Activated T-cell treated with anti-CD3 and anti-CD28 coated beads, Interleukin-2, amount 50 U/mL, for 72 hours (primary cell): ENCODE data around the gene SLC6A6. TPM values are rescaled to one million over a fixed set of nuclear protein-coding genes. Genes with fewer than 3 reads are reported as not detected.

Source experiments
- ATAC-seq, 2 donors: fragments of 150-1000 bp; cut with Tn5 transposase; replicated peaks in 1 of 2; 2 replicates each; pipeline ENCODE4 v1.10.0; 2021; ENCODE audit warnings: moderate library complexity in 2 of 2, mild to moderate bottlenecking in 1 of 2
- DNase-seq, 2 donors: peaks; one replicate each; pipeline ENCODE4 v3.0.0; 2021 to 2022; ENCODE audit warnings: mixed read lengths in 1 of 2
- H3K27ac Mint-ChIP-seq: one replicate; pipeline ENCODE4 v1.8.0; 2022; ENCODE audit warnings: mild to moderate bottlenecking, moderate library complexity, mixed read lengths
- H3K27me3 Mint-ChIP-seq: one replicate; pipeline ENCODE4 v1.8.0; 2022; ENCODE audit warnings: low read depth, mixed read lengths
- H3K36me3 Mint-ChIP-seq, 2 donors: one replicate each; pipeline ENCODE4 v1.8.0; 2022; ENCODE audit warnings: mixed read lengths in 2 of 2, mild to moderate bottlenecking in 1 of 2; ENCODE audit not compliant: insufficient read depth in 2 of 2
- H3K4me1 Mint-ChIP-seq: one replicate; pipeline ENCODE4 v1.8.0; 2022; ENCODE audit warnings: low read depth, mixed read lengths
- H3K4me3 Mint-ChIP-seq, 2 donors: one replicate each; pipeline ENCODE4 v1.8.0; 2022; ENCODE audit warnings: mild to moderate bottlenecking in 2 of 2, mixed read lengths in 2 of 2, moderate library complexity in 2 of 2
- H3K9me3 Mint-ChIP-seq, 2 donors: one replicate each; pipeline ENCODE4 v1.8.0; 2022; ENCODE audit warnings: mixed read lengths in 2 of 2
- total RNA-seq, 2 donors: library from RNA; stranded (reverse); gene quantifications; one replicate each; pipeline ENCODE4 v1.2.3, GENCODE V29; 2022

The SLC6A6 gene
- total RNA-seq, 2 donors from 2014 or later, result 35.4 to 39.2 TPM

DNA sequence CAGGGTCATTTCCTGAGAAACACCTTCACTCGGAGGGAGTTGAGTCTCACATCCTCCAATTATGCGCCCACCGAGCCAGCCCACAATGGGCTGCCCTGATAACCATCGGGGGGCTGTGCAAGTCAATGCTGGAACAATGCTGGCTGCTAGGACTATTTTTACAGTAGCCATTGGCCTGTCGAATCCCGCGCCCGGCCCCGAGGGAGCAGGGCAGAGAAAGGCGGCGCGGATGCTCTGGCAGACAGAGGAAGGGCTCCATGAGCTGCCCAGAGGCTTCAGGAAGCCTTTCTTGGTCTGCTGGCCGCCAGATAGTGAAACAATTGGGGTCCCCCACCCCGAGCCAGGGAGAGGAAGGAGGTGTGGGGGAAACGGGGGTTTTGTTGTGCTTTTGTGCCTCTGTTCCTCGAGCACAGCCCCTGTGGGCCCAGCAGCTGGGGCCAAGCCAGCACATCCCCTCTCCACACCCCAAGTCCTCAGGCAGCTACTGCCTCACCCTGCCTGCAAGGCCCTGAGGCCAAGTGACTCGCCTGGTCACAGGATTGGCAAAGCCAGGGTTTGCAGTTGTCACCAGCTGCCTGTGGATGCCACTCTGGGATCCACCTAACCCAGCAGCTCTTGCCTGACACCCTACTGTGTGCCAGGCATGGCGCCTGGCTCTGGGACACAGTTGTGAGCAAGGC is 39.0 kb downstream of the SLC6A6 start:
- ATAC-seq (no peak), DNase-seq (no peak)
- H3K36me3 Mint-ChIP-seq, result peaks cover 9% of the 10 kb centered on the region in 2 donors
- no peaks in the 10 kb centered on the region for H3K9me3 Mint-ChIP-seq
- peaks cover 20% of the 10 kb centered on the region for H3K4me1 Mint-ChIP-seq
- H3K27me3 Mint-ChIP-seq, result no peaks in the 10 kb centered on the region
- H3K27ac Mint-ChIP-seq, result no peak overlapping the region
- no peak overlapping the region for H3K4me3 Mint-ChIP-seq

DNA sequence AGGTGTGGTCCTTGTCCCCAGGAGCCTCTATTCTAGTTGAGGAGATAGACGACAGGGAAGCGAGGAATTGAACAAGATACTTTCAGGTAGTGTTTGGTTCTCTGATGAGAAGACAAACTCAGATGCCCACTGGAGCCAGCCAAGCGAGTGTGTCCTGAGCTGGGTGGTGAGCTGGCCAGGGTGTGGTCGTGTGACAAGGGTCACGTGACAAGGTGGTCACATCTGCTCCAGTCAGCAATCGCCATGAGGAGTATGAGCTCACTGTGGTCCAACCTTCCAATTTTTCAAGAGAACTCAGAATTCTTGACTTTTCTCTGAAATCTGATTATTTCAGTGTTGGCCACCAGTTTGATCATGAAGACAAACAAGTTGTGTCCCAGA is 39.5 kb downstream of the SLC6A6 start:
- Mint-ChIP-seq H3K4me1 (peaks cover 20% of the 10 kb centered on the region), H3K9me3 (no peaks in the 10 kb centered on the region), H3K4me3 (no peak overlapping the region), H3K27ac (no peak overlapping the region), H3K27me3 (no peaks in the 10 kb centered on the region), H3K36me3 (peaks cover 11 to 13% of the 10 kb centered on the region in 2 donors)
- ATAC-seq (peak in 1 of 2 donors; percentile 13), DNase-seq (no peak)

DNA sequence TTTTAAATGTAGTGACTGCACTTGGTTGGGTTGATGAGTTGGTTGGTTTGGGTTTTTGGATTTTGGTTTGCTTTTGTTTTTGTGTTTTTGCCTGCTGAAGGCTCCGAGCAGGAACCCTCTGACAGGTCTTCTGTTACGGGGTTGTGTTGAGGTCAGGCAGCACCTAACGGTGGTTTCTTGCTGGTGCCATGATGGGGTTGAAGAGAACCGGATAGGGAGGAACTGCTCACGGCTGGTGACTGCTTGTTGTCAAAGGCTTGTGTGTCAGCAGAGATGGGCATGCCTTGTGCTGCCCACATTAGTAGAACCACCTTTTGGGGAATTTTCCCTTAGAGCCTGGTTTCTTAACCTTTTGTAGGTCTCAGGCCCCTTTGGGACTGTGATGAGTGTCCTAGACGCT is 42.0 kb downstream of the SLC6A6 start:
- no peak overlapping the region for H3K4me3 Mint-ChIP-seq
- H3K27me3 Mint-ChIP-seq, result no peaks in the 10 kb centered on the region
- no peaks in the 10 kb centered on the region for H3K9me3 Mint-ChIP-seq
- no peak for ATAC-seq
- peak overlapping the region; percentile 14 for H3K27ac Mint-ChIP-seq
- no peak for DNase-seq
- peaks cover 18 to 30% of the 10 kb centered on the region in 2 donors for H3K36me3 Mint-ChIP-seq
- peaks cover 21% of the 10 kb centered on the region for H3K4me1 Mint-ChIP-seq

DNA sequence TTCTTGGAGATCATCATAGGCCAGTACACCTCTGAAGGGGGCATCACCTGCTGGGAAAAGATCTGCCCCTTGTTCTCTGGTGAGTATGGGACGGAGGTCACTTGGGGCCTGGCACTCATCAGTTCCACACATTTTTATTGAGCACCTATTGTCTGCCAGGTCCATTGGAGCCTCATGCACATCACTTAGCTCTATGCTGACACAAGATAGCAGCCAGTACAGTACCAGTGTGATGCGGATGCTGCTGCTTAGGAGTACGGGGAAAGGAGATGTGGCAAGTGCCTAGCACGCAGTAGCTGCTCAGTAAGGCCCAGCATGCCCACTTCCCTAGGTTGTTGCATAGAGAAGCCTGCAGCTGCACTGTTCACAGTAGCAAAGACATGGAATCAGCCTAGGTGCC is 43.4 kb downstream of the SLC6A6 start:
- Mint-ChIP-seq H3K9me3 (no peaks in the 10 kb centered on the region), H3K4me3 (no peak overlapping the region), H3K36me3 (peaks cover 18 to 30% of the 10 kb centered on the region in 2 donors), H3K27me3 (no peaks in the 10 kb centered on the region), H3K4me1 (peaks cover 10% of the 10 kb centered on the region), H3K27ac (no peak overlapping the region)
- ATAC-seq (no peak), DNase-seq (no peak)

DNA sequence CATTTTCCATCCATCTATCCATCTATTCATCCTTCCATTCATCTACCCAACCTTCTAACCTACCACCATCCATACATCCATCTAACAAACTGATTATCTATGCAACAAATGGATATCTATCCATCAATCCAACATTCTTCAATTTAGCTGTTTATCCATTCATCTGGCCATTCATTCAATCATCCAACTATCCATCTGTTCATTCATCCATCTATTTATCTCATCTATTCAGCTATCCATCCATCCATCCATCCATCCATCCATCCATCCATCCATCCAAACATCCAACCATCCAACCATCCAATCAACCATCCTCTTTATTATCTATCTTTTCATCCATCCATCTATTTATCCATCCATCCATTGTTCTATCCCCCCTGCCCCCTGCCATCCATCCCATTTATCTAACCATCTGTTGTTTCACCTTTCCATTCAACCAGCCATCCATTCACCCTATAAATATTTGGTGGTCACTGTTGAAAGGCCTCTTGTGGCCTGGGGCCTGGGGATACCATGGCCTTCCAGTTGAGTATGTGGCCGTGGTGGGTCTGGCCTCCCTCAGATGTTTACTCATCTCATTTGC is 44.7 kb downstream of the SLC6A6 start:
- no peak for DNase-seq
- no peaks in the 10 kb centered on the region for H3K9me3 Mint-ChIP-seq
- no peaks in the 10 kb centered on the region for H3K27me3 Mint-ChIP-seq
- no peak overlapping the region for H3K27ac Mint-ChIP-seq
- H3K4me3 Mint-ChIP-seq, result no peak overlapping the region
- ATAC-seq, result no peak
- H3K36me3 Mint-ChIP-seq, result peaks cover 22 to 33% of the 10 kb centered on the region in 2 donors
- peaks cover 10% of the 10 kb centered on the region for H3K4me1 Mint-ChIP-seq

DNA sequence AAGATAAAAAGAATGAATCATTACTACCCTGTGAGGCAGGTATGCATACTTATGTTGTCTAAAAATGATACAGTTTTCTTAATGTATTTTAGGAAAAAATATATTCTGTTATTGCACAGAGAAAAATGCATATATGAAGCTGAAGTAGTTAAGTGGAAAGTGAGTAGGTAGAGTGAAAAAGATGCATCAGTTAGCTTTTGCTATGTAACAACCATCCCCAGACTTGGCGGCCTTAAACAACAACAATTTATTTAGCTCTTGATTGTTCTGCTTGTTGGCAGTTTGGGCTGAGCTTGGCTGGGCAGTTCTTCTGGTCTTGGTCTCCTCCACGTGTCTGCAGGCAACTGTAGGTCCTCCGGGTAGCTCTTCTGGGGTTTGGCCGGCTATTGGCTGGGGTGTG is 45.7 kb downstream of the SLC6A6 start:
- DNase-seq, result no peak
- Mint-ChIP-seq H3K27ac (peak overlapping the region; percentile 48), H3K9me3 (no peaks in the 10 kb centered on the region), H3K4me1 (peaks cover 10% of the 10 kb centered on the region), H3K27me3 (no peaks in the 10 kb centered on the region), H3K4me3 (no peak overlapping the region), H3K36me3 (peaks cover 22 to 33% of the 10 kb centered on the region in 2 donors)
- no peak for ATAC-seq

DNA sequence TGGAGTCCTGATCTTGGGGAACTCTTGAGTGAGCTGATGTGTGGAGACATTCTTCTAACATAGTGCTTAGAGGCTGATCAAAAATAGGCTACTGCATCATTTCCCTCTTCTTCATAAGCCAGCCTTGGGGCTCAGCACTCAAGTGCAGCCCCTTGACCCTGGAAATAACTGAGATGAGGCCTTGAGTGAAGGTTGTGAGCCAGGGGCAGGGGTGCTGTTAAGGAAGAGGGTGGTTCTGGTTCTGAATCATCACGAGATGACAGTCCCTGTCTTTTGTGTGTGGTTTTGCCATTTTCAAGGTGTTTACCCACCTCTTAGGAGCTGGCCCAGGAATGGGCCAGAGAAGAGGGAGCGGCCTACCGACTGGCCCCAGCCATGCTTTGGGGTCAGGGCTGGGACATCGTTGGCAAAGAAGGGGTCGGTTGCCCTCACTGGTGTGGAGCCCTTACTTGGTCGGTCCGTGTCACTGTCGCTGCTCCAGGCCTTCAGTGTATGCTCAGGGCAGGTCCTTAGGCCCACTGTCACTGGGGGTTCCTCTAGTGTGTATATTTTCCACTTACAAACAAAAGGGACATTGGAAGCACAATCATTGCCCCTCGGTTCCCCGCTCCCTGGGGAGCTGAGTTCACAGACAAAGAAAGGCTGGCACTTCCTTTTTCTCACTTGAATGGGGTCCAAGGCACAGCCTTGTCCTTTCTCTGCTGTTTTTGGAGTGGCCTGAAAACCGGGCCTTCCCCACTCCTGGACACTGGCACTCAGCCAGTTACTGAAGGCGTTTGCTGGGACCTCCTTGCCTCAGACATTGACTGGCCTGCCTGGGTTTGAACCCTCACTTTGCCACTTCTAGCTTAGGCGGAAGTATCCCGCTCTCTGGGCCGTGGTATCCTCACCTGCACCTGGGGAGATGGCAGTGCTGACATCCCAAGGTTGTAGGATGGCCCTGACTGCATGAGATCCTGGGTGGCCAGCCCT is 46.6 kb downstream of the SLC6A6 start:
- Mint-ChIP-seq H3K36me3 (peaks cover 22 to 33% of the 10 kb centered on the region in 2 donors), H3K27ac (peak overlapping the region; percentile 52), H3K4me3 (no peak overlapping the region), H3K9me3 (no peaks in the 10 kb centered on the region), H3K27me3 (no peaks in the 10 kb centered on the region), H3K4me1 (peaks cover 10% of the 10 kb centered on the region)
- DNase-seq (no peak), ATAC-seq (peak; percentile 13 to 44)

DNA sequence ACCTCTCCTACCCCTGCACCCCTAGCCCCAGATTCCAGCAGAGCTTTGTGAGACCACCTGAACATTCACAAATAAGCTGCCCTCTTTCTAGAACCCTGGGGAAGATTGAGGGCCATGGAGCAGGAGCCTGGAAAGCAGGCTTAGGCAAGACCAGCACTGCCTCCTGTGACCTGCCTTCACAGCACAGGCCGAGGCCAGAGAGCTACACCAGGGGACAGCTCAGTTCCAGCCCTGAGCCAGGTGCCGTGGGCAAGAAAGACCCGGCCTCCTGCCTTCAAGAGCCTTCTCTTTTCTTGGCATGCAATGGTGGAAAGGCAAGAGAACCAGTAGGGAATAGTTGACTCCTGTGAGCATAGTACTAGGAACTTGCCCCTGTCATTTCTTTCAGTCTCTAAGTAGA is 48.1 kb downstream of the SLC6A6 start:
- no peak overlapping the region for H3K4me3 Mint-ChIP-seq
- H3K4me1 Mint-ChIP-seq, result peaks cover 10% of the 10 kb centered on the region
- no peak overlapping the region for H3K27ac Mint-ChIP-seq
- ATAC-seq (no peak), DNase-seq (no peak)
- H3K36me3 Mint-ChIP-seq, result peaks cover 21 to 30% of the 10 kb centered on the region in 2 donors
- H3K9me3 Mint-ChIP-seq, result no peaks in the 10 kb centered on the region
- no peaks in the 10 kb centered on the region for H3K27me3 Mint-ChIP-seq

DNA sequence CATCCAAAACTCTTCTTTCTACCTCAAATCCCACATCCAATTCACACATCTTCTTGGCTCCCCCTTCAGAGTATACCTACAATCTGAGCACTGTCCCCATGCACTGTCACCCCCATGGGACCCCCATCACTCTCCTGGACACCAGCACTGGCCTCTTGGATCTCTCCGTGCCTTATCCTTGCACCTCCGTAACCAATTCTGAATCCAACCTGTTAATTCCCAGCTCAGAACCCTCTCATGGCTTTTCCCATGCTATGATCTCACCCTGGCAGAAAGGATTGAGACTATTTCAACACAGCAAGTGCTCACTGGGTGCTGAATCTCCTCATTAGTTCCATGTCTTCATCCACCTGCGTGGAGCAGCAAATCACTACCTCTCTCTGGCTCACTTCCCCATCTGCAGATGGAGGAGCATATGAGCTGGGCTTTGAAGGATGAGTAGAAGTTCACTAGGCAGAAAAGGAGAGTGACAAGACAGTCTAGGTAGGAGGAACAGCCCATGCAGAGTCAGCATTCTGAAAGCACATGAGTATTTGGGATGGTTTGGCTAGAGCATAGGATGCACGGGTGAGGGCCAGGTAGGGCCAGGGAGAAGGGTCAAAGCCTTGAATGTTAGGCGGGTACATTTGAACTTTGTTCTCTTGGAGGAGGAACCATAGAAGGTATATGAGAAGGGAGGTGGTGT is 48.7 kb downstream of the SLC6A6 start:
- H3K27ac Mint-ChIP-seq, result peak overlapping the region; percentile 24
- no peaks in the 10 kb centered on the region for H3K9me3 Mint-ChIP-seq
- H3K36me3 Mint-ChIP-seq, result peaks cover 15 to 25% of the 10 kb centered on the region in 2 donors

DNA sequence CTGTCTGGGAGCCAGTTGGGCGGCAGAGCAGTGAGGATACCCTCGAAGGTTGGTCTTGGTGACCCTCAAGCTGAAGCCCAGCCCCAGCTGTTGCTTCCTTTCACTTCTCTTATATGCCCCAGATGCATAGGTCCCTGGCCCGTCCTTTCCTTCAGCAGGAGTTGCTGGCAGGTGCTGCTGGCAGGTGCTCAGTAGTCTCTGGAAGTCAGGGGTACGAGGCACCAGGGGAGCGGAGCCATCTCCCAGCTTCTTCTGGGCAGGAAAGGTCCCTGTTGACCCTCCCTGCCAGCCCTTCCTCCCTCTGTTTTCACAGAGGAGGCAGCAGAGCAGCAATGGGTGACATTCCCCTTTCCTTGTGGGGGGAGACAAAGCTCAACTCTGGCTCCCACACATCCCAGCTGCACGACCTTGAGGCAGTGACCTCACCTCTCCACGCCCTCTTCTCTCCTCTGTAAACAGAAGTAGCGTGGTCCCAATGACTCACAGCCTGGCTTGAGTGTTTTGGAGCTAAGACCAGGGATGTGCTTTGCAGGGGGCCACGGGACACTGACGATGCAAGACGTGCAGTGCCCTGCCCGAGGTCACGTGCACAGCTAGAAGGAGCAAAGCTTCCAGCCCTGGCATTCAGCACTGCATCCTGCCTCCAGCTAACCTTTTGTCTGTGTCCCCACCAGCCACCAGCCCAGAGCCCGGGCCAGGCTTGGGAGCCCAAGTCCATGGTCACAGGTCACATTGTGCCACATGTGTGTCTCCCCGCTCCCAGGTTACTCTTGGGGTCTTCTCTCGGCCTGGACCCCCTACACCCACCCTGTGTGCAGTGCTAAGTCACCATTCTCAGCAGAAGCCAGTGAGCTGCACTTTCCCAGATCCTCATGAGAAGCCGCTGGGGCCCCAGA is 49.7 kb downstream of the SLC6A6 start:
- ATAC-seq, result no peak
- Mint-ChIP-seq H3K36me3 (peaks cover 9 to 19% of the 10 kb centered on the region in 2 donors), H3K9me3 (no peaks in the 10 kb centered on the region), H3K4me1 (peaks cover 10% of the 10 kb centered on the region), H3K27me3 (no peaks in the 10 kb centered on the region), H3K27ac (no peak overlapping the region), H3K4me3 (no peak overlapping the region)
- no peak for DNase-seq

More for the DNA sequence above, 48.7 kb downstream of the SLC6A6 start:
- Mint-ChIP-seq H3K27me3 (no peaks in the 10 kb centered on the region), H3K4me1 (peaks cover 10% of the 10 kb centered on the region), H3K4me3 (no peak overlapping the region)
- no peak for DNase-seq
- no peak for ATAC-seq

DNA sequence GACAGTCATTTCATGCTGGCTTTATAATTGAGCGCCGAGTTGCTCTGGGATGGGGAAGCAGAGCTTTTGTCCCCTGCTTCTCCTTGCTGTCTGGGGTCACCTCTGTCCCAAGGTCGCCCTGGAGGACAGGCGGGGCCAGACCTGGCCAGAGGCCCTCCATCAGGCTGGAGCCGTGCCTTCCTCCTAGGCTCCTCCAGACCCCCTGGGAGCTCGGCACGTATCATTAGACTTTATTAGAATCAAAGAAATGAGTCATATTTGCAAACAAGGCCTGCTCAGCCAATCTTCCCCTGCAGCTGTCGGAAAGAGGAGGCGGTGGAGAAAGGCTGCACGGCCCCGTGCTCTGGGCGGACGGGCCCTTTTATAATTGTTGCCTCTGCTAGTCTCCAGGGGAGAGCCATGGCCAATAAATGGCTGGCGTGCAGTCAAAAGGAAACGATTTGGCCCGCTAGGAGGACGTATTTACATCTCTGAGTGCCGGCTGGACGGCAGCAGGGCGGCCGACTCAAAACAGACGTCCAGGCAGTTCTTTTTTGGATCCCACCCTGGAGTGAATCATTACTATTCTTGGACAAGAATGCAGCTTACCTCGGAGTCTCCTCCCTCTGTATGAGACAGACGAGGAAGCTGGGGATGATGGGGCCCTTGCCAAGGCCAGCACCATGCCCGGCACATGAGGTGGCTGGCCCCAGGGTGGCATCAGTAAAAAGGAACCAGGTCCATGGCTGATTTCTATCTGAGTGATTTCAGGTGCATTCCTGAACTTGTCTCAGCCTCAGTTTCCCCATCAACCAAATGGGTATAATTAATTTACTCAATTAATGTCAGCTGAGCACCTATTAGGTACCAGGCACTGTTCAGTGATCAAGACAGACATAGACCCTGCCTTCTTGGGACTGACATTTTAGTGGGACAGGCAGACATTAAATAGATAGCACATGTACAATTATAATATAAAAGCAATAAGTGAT is 50.6 kb downstream of the SLC6A6 start:
- peaks cover 10% of the 10 kb centered on the region for H3K4me1 Mint-ChIP-seq
- H3K27me3 Mint-ChIP-seq, result no peaks in the 10 kb centered on the region
- DNase-seq (no peak), ATAC-seq (no peak)
- H3K9me3 Mint-ChIP-seq, result no peaks in the 10 kb centered on the region
- H3K36me3 Mint-ChIP-seq, result peaks cover 4 to 11% of the 10 kb centered on the region in 2 donors
- no peak overlapping the region for H3K27ac Mint-ChIP-seq
- no peak overlapping the region for H3K4me3 Mint-ChIP-seq
